ENCODE measurements around the gene ZNF549. TPM values are rescaled to one million over a fixed set of nuclear protein-coding genes. Genes with fewer than 3 reads are reported as not detected.

The ZNF549 gene
- total and polyA plus RNA-seq, 10 of the 15 experiments (the other 5 are each of a cell fraction or from before 2014, with no cell fraction given) = 0.73 to 4.0 (median 2.3) TPM

DNA sequence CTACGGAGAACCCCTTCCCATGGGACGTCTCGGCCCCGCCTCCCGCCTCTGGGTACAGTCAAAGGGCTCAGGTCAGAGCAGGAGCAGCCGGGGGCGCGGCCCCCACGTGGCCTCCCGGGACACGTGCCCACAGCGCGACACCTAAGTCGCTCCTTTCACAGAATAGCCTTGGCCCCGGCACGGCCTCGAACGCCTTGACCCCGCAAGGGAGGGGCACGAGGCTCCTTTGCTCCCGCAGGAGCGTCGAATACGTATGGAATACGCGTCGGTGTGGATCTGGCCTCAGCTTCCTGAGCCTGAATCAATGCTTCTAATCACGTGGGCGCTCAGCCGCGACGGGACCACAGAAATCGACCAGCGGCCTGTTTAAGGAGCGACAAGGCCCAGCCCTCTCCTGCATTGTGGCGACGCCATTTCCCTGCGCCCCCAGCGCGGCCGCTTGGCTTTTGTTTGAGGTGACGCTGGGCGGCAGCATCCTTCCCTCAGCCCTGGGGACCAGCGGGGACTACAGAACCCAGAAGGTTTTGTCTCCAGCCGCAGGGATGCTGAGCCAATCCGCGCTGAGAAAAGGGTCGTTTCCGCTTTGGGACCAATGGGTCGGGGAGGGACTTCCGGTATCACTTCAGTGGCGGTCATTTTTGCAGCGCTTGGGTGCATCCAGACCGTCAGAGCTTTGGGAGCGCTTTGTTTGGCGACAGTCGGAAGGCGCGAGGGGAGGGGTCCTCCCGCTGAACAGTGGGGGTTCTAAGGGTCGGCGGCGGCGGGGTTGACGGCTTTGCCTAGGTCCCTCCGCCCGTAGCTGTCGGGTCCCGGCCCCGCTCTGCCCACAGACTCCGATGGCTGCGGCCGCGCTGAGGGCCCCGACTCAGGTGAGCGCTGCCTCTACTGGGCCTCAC, 56.6 kb downstream of the ZNF549 start, which contains the start of gene ZIK1 (continued):
- TF ChIP-seq SP1 (IDR thresholded peaks at IDR 0.05; ENCODE audit: low read depth, low read length) (peak; percentile 19), RELA (IDR thresholded peaks at IDR 0.05; ENCODE audit: borderline replicate concordance, partially characterized antibody) (no peak), RUNX3 (IDR thresholded peaks at IDR 0.05; ENCODE audit: low read length) (peak; percentile 46), MXI1 (IDR thresholded peaks at IDR 0.05; ENCODE audit: low read depth, low read length) (no peak), CHD1 (IDR thresholded peaks at IDR 0.05; ENCODE audit: low read depth, low read length) (no peak), DPF2 (IDR thresholded peaks at IDR 0.05) (0 out of 2 replicates have a peak, but pooled peaks have one; percentile 14), NR2F1 (conservative IDR thresholded peaks at IDR 0.05) (no peak), IRF4 (IDR thresholded peaks at IDR 0.05; ENCODE audit: low read depth, low read length) (no peak), BACH1 (IDR thresholded peaks at IDR 0.05; ENCODE audit: borderline replicate concordance) (no peak), PRDM15 (CRISPR knock-in tag; IDR thresholded peaks at IDR 0.05) (no peak), EZH2 (IDR thresholded peaks at IDR 0.05; ENCODE audit: borderline replicate concordance, control insufficient read depth, low read depth, low read length) (no peak), SUZ12 (IDR thresholded peaks at IDR 0.05; ENCODE audit: unreplicated experiment) (no peak), CHD2 (IDR thresholded peaks at IDR 0.05; ENCODE audit: borderline replicate concordance, low read depth, low read length) (peak; percentile 83), CBX5 (IDR thresholded peaks at IDR 0.05; ENCODE audit: low read depth) (peak; percentile 67; the same call in 1 of the 2 replicates), TCF3 (IDR thresholded peaks at IDR 0.05; ENCODE audit: borderline replicate concordance, insufficient read depth, low read depth, low read length) (no peak), MEF2B (IDR thresholded peaks at IDR 0.05; ENCODE audit: partially characterized antibody, poor library complexity, severe bottlenecking) (peak; percentile 35)
- TF ChIP-seq, protein P1, sequence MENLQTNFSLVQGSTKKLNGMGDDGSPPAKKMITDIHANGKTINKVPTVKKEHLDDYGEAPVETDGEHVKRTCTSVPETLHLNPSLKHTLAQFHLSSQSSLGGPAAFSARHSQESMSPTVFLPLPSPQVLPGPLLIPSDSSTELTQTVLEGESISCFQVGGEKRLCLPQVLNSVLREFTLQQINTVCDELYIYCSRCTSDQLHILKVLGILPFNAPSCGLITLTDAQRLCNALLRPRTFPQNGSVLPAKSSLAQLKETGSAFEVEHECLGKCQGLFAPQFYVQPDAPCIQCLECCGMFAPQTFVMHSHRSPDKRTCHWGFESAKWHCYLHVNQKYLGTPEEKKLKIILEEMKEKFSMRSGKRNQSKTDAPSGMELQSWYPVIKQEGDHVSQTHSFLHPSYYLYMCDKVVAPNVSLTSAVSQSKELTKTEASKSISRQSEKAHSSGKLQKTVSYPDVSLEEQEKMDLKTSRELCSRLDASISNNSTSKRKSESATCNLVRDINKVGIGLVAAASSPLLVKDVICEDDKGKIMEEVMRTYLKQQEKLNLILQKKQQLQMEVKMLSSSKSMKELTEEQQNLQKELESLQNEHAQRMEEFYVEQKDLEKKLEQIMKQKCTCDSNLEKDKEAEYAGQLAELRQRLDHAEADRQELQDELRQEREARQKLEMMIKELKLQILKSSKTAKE (IDR thresholded peaks at IDR 0.05; ENCODE audit: low read depth, poor library complexity, severe bottlenecking) = no peak
- TF ChIP-seq, protein P2, sequence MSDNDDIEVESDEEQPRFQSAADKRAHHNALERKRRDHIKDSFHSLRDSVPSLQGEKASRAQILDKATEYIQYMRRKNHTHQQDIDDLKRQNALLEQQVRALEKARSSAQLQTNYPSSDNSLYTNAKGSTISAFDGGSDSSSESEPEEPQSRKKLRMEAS (IDR thresholded peaks at IDR 0.05; ENCODE audit: low read depth, low read length) = peak; percentile 43; the same call in 1 of the 2 replicates
- TF ChIP-seq, protein P3, sequence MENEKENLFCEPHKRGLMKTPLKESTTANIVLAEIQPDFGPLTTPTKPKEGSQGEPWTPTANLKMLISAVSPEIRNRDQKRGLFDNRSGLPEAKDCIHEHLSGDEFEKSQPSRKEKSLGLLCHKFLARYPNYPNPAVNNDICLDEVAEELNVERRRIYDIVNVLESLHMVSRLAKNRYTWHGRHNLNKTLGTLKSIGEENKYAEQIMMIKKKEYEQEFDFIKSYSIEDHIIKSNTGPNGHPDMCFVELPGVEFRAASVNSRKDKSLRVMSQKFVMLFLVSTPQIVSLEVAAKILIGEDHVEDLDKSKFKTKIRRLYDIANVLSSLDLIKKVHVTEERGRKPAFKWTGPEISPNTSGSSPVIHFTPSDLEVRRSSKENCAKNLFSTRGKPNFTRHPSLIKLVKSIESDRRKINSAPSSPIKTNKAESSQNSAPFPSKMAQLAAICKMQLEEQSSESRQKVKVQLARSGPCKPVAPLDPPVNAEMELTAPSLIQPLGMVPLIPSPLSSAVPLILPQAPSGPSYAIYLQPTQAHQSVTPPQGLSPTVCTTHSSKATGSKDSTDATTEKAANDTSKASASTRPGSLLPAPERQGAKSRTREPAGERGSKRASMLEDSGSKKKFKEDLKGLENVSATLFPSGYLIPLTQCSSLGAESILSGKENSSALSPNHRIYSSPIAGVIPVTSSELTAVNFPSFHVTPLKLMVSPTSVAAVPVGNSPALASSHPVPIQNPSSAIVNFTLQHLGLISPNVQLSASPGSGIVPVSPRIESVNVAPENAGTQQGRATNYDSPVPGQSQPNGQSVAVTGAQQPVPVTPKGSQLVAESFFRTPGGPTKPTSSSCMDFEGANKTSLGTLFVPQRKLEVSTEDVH (IDR thresholded peaks at IDR 0.05; ENCODE audit: low read depth, partially characterized antibody) = no peak

Measured in GM12878 (cell line).